Thyroid gland (tissue), 4 donors: ENCODE measurements around the gene STEAP4.

ENCODE experiments used
- POLR2A ChIP-seq, 2 donors: fragments of 450-650 bp; IDR thresholded peaks; one replicate each; pipeline ENCODE4 v1.6.1; 2017; ENCODE audit warnings: antibody characterized with exemption in 2 of 2, mild to moderate bottlenecking in 2 of 2, moderate library complexity in 1 of 2
- TF ChIP-seq, protein P1 (sequence below), 6 experiments: fragments of 200-600 bp in 3 of 6; fragments of 450-650 bp in 3 of 6; sonication (generic) in 3 of 6; IDR thresholded peaks; one replicate each; pipeline ENCODE4 v1.5.1; 2016 to 2019; ENCODE audit warnings: antibody characterized with exemption in 6 of 6, mild to moderate bottlenecking in 2 of 6, inconsistent platforms in 1 of 6, moderate library complexity in 1 of 6

- no peak for TF ChIP-seq POLR2A (IDR thresholded peaks at IDR 0.05)
- TF ChIP-seq, protein P1, sequence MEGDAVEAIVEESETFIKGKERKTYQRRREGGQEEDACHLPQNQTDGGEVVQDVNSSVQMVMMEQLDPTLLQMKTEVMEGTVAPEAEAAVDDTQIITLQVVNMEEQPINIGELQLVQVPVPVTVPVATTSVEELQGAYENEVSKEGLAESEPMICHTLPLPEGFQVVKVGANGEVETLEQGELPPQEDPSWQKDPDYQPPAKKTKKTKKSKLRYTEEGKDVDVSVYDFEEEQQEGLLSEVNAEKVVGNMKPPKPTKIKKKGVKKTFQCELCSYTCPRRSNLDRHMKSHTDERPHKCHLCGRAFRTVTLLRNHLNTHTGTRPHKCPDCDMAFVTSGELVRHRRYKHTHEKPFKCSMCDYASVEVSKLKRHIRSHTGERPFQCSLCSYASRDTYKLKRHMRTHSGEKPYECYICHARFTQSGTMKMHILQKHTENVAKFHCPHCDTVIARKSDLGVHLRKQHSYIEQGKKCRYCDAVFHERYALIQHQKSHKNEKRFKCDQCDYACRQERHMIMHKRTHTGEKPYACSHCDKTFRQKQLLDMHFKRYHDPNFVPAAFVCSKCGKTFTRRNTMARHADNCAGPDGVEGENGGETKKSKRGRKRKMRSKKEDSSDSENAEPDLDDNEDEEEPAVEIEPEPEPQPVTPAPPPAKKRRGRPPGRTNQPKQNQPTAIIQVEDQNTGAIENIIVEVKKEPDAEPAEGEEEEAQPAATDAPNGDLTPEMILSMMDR (IDR thresholded peaks at IDR 0.05) = no peak
Observed at GRCh38 chr7:88226886-88227516, 79.7 kb downstream of the STEAP4 start.
